ENCODE measurements around the gene KIF3B. TPM values are rescaled to one million over a fixed set of nuclear protein-coding genes. Genes with fewer than 3 reads are reported as not detected.
"Not testable (repeated sequence)": the region's sequence is repeated elsewhere in the genome, so short reads cannot be mapped to it uniquely, and the experiment has no call there.

The KIF3B gene
- total and polyA plus RNA-seq, 3 experiments from 2014 or later: 5.7 to 61.6 (median 61.0) TPM

DNA sequence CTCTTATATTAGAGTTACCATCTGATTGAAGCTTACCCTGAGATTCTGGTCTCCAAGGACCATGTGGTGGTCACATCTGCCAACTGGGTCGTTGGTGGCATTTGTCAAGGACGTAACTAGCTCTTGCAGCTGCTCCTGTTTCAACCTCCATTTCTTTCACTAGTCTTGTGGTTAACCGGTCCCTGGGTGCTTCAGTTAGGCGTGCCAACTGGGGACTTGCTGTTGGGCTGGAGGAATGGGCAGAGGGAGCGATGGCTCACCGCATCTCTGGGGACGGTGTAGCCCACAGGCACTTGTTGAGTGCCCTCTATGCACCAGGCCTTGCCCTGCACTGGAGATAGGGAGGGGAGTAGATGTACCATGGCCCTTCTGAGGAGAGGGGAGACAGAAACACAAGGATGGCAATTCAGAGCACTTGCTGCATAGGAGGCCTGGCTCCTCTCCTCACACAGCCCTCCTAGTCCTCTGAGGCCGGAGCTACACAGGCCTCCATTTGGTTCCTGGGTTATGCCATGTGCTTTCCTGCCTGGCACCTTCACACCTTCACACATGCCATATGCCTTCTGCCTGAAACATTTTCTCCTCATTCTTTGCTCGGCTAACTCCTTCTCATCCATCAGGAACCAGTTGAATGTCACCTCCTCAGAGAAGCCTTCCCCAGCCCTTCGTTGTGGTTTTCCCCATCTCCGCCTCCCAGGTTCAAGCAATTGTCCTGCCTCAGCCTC, 60.6 kb downstream of the KIF3B start:
- peak overlapping the region in 3 of 8 donors; percentile 23 to 82 (median 64) for H3K27ac Mint-ChIP-seq
- H3K4me3 ChIP-seq (ENCODE audit: low read length): no peak overlapping the region
- H3K27me3 ChIP-seq (ENCODE audit: insufficient read depth, low read length, poor library complexity, severe bottlenecking): no peaks in the 10 kb centered on the region
- POLR2A ChIA-PET: no interaction called here
- CTCF ChIA-PET: interaction anchor here (1.2 kb wide), 1 partner anchor 27 kb away, joined by 3 read pairs; no protein-coding TSS in a partner anchor
- peaks cover 17% of the 10 kb centered on the region for H3K4me1 ChIP-seq (ENCODE audit: insufficient read depth, low read length)
- H3K27me3 Mint-ChIP-seq: no peaks in the 10 kb centered on the region
- H3K36me3 ChIP-seq (ENCODE audit: insufficient read depth, low read length): no peaks in the 10 kb centered on the region
- H3K4me1 Mint-ChIP-seq: peaks cover 18 to 23% (median 19%) of the 10 kb centered on the region in 3 donors
- H3K9me3 Mint-ChIP-seq: no peaks in the 10 kb centered on the region
- no peak overlapping the region for H3K27ac ChIP-seq (ENCODE audit: low read depth, low read length)
- H3K4me3 Mint-ChIP-seq: no peak overlapping the region
- peaks cover 0 to 3% (median 2%) of the 10 kb centered on the region in 3 donors for H3K36me3 Mint-ChIP-seq
- DNase-seq: no peak
- H3K9me3 ChIP-seq (ENCODE audit: low read length): no peaks in the 10 kb centered on the region

DNA sequence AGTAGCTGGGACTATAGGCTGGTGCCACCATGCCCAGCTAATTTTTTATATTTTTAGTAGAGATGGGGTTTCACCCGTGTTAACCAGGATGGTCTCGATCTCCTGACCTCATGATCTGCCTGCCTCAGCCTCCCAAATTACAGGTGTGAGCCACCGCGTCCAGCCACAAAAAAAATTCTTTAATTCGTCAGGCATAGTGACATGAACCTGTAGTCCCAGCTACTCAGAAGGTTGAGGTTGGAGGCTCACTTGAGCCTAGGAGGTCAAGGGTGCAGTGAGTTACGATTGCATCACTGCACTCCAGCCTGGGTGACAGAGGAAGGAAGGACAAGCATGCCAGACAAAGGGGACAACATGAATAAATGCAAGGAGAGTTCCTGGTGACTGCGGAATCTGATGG, 61.2 kb downstream of the KIF3B start:
- H3K36me3 Mint-ChIP-seq: peaks cover 0 to 3% (median 2%) of the 10 kb centered on the region in 3 donors
- peaks cover 14 to 17% (median 15%) of the 10 kb centered on the region in 3 donors for H3K4me1 Mint-ChIP-seq

GRCh38 chr20:32339116-32339515, 61.7 kb downstream of the KIF3B start:
- Histone ChIP-seq H3K36me3 (ENCODE audit: insufficient read depth, low read length) (no peaks in the 10 kb centered on the region), H3K27ac (ENCODE audit: low read depth, low read length) (no peak overlapping the region), H3K9me3 (ENCODE audit: low read length) (no peaks in the 10 kb centered on the region), H3K27me3 (ENCODE audit: insufficient read depth, low read length, poor library complexity, severe bottlenecking) (no peaks in the 10 kb centered on the region), H3K4me3 (ENCODE audit: low read length) (no peak overlapping the region), H3K4me1 (ENCODE audit: insufficient read depth, low read length) (peaks cover 9% of the 10 kb centered on the region)
- no peak for DNase-seq
- ChIA-PET POLR2A (interaction anchor here (0.6 kb wide), 1 partner anchor 131 kb away, joined by 7 read pairs; no protein-coding TSS in a partner anchor), CTCF (no interaction called here)
- H3K4me3 Mint-ChIP-seq: no peak overlapping the region
- H3K36me3 Mint-ChIP-seq: peaks cover 0 to 3% (median 2%) of the 10 kb centered on the region in 3 donors
- no peak overlapping the region for H3K27ac Mint-ChIP-seq
- H3K4me1 Mint-ChIP-seq: peaks cover 9 to 13% (median 11%) of the 10 kb centered on the region in 3 donors
- no peaks in the 10 kb centered on the region for H3K9me3 Mint-ChIP-seq
- no peaks in the 10 kb centered on the region for H3K27me3 Mint-ChIP-seq

More for the DNA sequence above, 61.2 kb downstream of the KIF3B start:
- Mint-ChIP-seq H3K9me3 (no peaks in the 10 kb centered on the region), H3K27ac (peak overlapping the region in 2 of 8 donors; percentile 64 to 82), H3K4me3 (no peak overlapping the region), H3K27me3 (no peaks in the 10 kb centered on the region)
- Histone ChIP-seq H3K4me3 (ENCODE audit: low read length) (no peak overlapping the region), H3K9me3 (ENCODE audit: low read length) (no peaks in the 10 kb centered on the region), H3K36me3 (ENCODE audit: insufficient read depth, low read length) (no peaks in the 10 kb centered on the region), H3K4me1 (ENCODE audit: insufficient read depth, low read length) (peaks cover 13% of the 10 kb centered on the region), H3K27ac (ENCODE audit: low read depth, low read length) (no peak overlapping the region), H3K27me3 (ENCODE audit: insufficient read depth, low read length, poor library complexity, severe bottlenecking) (no peaks in the 10 kb centered on the region)
- DNase-seq: no peak
- ChIA-PET POLR2A (no interaction called here), CTCF (interaction anchor here (1.2 kb wide), 1 partner anchor 26 kb away, joined by 3 read pairs; no protein-coding TSS in a partner anchor)

DNA sequence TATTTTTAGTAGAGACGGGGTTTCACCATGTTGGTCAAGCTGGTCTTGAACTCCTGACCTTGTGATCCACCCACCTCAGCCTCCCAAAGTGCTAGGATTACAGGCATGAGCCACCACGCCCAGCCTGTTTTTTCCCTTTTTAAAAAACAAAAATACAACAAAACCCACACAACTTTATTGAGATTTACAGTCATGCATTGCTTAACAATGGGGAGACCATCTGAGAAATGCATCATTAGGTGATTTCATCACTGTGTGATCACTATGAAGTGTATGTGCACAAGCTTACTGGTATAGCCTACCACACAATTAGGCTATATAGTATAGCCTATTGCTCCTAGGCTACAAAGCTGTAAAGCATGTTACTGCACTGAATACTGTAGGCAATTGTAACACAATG, 63.6 kb downstream of the KIF3B start:
- CTCF ChIA-PET; H3K4me3 ChIP-seq (ENCODE audit: low read length); POLR2A ChIA-PET: not testable (repeated sequence)

DNA sequence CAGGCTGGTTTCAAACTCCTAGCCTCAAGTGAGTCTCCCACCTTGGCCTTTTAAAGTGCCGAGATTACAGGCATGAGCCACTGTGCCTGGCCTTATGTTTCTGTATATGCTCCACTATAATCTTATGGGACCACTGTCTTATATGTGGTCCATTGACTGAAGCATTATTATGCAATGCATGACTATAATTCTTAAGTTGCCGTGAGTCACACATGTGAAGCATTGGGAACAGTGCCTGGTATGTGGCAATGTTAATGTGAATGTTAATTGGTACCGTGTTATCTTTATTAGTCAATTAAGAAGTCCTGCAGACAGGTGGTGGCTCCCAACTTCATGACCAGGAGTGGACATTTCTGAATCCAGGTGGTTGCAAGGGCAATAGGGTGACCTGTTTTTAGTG, 66.0 kb downstream of the KIF3B start:
- POLR2A ChIA-PET: no interaction called here

More for the DNA sequence above, 63.6 kb downstream of the KIF3B start:
- not testable (repeated sequence) for H3K4me1 ChIP-seq (ENCODE audit: insufficient read depth, low read length); H3K27ac ChIP-seq (ENCODE audit: low read depth, low read length); H3K9me3 Mint-ChIP-seq; H3K9me3 ChIP-seq (ENCODE audit: low read length); H3K36me3 ChIP-seq (ENCODE audit: insufficient read depth, low read length); H3K4me3 Mint-ChIP-seq; H3K27me3 Mint-ChIP-seq; H3K27me3 ChIP-seq (ENCODE audit: insufficient read depth, low read length, poor library complexity, severe bottlenecking); H3K36me3 Mint-ChIP-seq; DNase-seq; H3K4me1 Mint-ChIP-seq; H3K27ac Mint-ChIP-seq

GRCh38 chr20:32344835-32345506, 67.5 kb downstream of the KIF3B start:
- ChIA-PET POLR2A (interaction anchor here (1.5 kb wide), 1 partner anchor 13 kb away, joined by 3 read pairs; no protein-coding TSS in a partner anchor), CTCF (no interaction called here)
- no peak overlapping the region for H3K4me3 Mint-ChIP-seq
- H3K27ac Mint-ChIP-seq: no peak overlapping the region
- H3K36me3 Mint-ChIP-seq: peaks cover 0 to 3% (median 2%) of the 10 kb centered on the region in 3 donors
- H3K27ac ChIP-seq (ENCODE audit: low read depth, low read length): no peak overlapping the region
- H3K9me3 Mint-ChIP-seq: no peaks in the 10 kb centered on the region
- no peaks in the 10 kb centered on the region for H3K4me1 Mint-ChIP-seq
- no peak overlapping the region for H3K4me3 ChIP-seq (ENCODE audit: low read length)
- DNase-seq: no peak
- no peaks in the 10 kb centered on the region for H3K9me3 ChIP-seq (ENCODE audit: low read length)
- H3K27me3 ChIP-seq (ENCODE audit: insufficient read depth, low read length, poor library complexity, severe bottlenecking): no peaks in the 10 kb centered on the region
- H3K27me3 Mint-ChIP-seq: no peaks in the 10 kb centered on the region
- H3K36me3 ChIP-seq (ENCODE audit: insufficient read depth, low read length): no peaks in the 10 kb centered on the region
- no peaks in the 10 kb centered on the region for H3K4me1 ChIP-seq (ENCODE audit: insufficient read depth, low read length)

More for the DNA sequence above, 66.0 kb downstream of the KIF3B start:
- Mint-ChIP-seq H3K4me1 (no peaks in the 10 kb centered on the region), H3K4me3 (no peak overlapping the region), H3K9me3 (no peaks in the 10 kb centered on the region), H3K27ac (no peak overlapping the region), H3K27me3 (no peaks in the 10 kb centered on the region), H3K36me3 (peaks cover 0 to 2% (median 2%) of the 10 kb centered on the region in 3 donors)
- no peaks in the 10 kb centered on the region for H3K9me3 ChIP-seq (ENCODE audit: low read length)
- no peak overlapping the region for H3K27ac ChIP-seq (ENCODE audit: low read depth, low read length)
- no peaks in the 10 kb centered on the region for H3K4me1 ChIP-seq (ENCODE audit: insufficient read depth, low read length)
- CTCF ChIA-PET: no interaction called here
- H3K36me3 ChIP-seq (ENCODE audit: insufficient read depth, low read length): no peaks in the 10 kb centered on the region
- no peaks in the 10 kb centered on the region for H3K27me3 ChIP-seq (ENCODE audit: insufficient read depth, low read length, poor library complexity, severe bottlenecking)
- DNase-seq: no peak
- H3K4me3 ChIP-seq (ENCODE audit: low read length): no peak overlapping the region

- no peaks in the 10 kb centered on the region for H3K9me3 ChIP-seq (ENCODE audit: low read length)
- Mint-ChIP-seq H3K4me3 (no peak overlapping the region), H3K27me3 (no peaks in the 10 kb centered on the region), H3K9me3 (no peaks in the 10 kb centered on the region), H3K27ac (no peak overlapping the region), H3K36me3 (peaks cover 0 to 5% (median 2%) of the 10 kb centered on the region in 3 donors), H3K4me1 (peaks cover 0 to 4% (median 0%) of the 10 kb centered on the region in 3 donors)
- H3K27ac ChIP-seq (ENCODE audit: low read depth, low read length): no peak overlapping the region
- H3K27me3 ChIP-seq (ENCODE audit: insufficient read depth, low read length, poor library complexity, severe bottlenecking): no peaks in the 10 kb centered on the region
- H3K4me1 ChIP-seq (ENCODE audit: insufficient read depth, low read length): no peaks in the 10 kb centered on the region
- no peak overlapping the region for H3K4me3 ChIP-seq (ENCODE audit: low read length)
- no peaks in the 10 kb centered on the region for H3K36me3 ChIP-seq (ENCODE audit: insufficient read depth, low read length)
- CTCF ChIA-PET: no interaction called here
- POLR2A ChIA-PET: no interaction called here
- DNase-seq: no peak
Measured at GRCh38 chr20:32348207-32348606, 70.8 kb downstream of the KIF3B start.

- no peak overlapping the region for H3K4me3 Mint-ChIP-seq
- H3K4me1 Mint-ChIP-seq: peaks cover 0 to 4% (median 4%) of the 10 kb centered on the region in 3 donors
- no peaks in the 10 kb centered on the region for H3K27me3 Mint-ChIP-seq
- Histone ChIP-seq H3K36me3 (ENCODE audit: insufficient read depth, low read length) (no peaks in the 10 kb centered on the region), H3K27me3 (ENCODE audit: insufficient read depth, low read length, poor library complexity, severe bottlenecking) (no peaks in the 10 kb centered on the region), H3K4me1 (ENCODE audit: insufficient read depth, low read length) (no peaks in the 10 kb centered on the region), H3K9me3 (ENCODE audit: low read length) (no peaks in the 10 kb centered on the region), H3K27ac (ENCODE audit: low read depth, low read length) (no peak overlapping the region), H3K4me3 (ENCODE audit: low read length) (no peak overlapping the region)
- peaks cover 0 to 5% (median 2%) of the 10 kb centered on the region in 3 donors for H3K36me3 Mint-ChIP-seq
- no peaks in the 10 kb centered on the region for H3K9me3 Mint-ChIP-seq
- H3K27ac Mint-ChIP-seq: no peak overlapping the region
- no peak for DNase-seq
- ChIA-PET POLR2A (no interaction called here), CTCF (no interaction called here)
Measured at GRCh38 chr20:32350421-32350820, 73.0 kb downstream of the KIF3B start.

Measured in CD8-positive, alpha-beta memory T cell (primary cell).